GM12801 (cell line): ENCODE data around the gene FAM168A.

Source experiments
- TF ChIP-seq, protein P1 (sequence below): IDR thresholded peaks from one replicate; pipeline ENCODE4 v1.5.1; 2011; ENCODE audit warnings: control low read depth; ENCODE audit not compliant: insufficient read length; ENCODE audit errors: extremely low read depth

FAM168A gene

DNA sequence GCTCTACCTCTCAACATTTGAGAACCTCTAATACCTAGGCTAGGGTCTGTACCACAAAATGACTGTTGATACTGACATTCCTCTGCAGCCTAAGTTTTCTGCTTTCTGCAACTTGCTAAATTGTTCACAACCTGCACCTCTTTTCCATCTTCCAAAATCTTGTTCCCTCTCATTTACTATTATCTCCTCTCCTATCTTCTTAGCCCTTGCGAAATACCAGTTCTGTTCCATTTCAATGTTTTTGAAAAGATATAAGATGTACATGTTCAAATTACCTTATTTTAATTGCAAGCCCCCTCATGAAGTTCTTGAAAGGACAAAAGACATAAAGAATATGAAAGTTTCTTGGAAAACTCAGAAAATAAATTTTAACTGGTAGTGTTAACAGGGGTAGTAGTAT lies 72.3 kb downstream of the FAM168A start:
- TF ChIP-seq, protein P1, sequence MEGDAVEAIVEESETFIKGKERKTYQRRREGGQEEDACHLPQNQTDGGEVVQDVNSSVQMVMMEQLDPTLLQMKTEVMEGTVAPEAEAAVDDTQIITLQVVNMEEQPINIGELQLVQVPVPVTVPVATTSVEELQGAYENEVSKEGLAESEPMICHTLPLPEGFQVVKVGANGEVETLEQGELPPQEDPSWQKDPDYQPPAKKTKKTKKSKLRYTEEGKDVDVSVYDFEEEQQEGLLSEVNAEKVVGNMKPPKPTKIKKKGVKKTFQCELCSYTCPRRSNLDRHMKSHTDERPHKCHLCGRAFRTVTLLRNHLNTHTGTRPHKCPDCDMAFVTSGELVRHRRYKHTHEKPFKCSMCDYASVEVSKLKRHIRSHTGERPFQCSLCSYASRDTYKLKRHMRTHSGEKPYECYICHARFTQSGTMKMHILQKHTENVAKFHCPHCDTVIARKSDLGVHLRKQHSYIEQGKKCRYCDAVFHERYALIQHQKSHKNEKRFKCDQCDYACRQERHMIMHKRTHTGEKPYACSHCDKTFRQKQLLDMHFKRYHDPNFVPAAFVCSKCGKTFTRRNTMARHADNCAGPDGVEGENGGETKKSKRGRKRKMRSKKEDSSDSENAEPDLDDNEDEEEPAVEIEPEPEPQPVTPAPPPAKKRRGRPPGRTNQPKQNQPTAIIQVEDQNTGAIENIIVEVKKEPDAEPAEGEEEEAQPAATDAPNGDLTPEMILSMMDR = no peak

DNA sequence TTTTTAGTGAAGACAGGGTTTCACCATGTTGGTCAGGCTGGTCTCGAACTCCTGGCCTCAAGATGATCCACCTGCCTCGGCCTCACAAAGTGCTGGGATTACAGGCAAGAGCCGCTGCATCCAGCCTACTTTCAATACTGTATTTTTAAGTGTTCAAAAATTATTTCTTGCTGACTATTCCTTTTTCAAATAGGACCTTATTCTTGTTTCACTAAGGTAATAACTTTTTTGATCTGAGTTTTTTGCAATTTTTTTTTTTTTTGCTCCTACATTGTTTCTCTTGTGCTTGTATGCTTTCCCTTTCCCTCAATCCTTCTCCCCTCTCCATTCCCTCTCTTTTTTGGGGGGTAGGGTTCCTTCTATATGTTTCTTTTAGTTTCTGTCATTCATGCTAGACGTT lies 73.1 kb downstream of the FAM168A start:
- TF ChIP-seq, protein P1 = no peak

DNA sequence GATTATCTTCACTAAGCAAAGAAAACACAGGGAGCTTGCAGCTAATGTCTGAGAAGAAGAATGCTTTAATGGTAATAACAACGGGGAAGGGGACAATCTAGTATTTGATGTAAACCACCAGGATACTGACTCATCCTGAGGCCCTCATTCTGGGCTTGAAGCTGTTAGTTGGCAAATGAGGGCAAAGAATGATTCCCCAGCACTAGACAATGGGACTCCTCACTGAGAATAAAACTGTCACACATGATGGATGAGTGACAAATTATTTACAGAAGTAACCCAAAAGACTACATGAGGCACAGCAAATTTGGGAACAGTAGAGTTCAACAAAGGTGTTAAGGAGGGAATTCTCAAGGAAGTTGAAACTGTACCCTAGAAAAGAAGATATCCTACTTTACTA lies 76.3 kb downstream of the FAM168A start:
- TF ChIP-seq, protein P1 = no peak

DNA sequence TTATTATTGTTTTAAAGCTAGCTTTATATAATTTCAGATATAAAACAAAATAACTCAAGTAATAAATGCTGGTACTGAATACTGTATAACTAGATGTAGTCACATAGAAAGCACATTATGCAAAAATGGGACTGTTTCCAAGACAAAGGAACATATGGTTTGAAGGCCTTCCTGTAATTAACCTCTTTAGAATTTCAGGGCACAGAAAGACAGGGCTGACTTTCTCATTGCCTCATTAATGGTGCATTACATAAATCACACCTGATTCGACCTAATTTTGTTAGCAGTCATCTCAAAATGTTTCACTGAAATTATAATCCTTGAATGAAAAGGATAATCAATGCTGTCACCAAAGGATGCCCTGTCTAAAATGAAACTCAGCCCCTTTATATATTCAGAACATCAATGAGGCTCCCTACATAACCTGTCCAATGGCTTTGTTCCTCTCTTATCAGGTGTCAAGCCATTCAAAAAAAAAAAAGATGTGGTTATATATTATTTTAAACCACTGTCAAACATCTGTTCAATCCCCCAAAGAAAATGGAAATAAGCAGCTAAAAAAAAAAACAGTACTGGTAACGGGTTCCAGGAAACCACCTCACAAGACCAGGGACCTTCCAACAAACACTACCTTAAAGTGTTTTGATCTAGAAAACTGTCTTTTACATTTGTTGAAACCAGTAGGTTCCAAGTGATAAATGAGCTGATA lies 77.4 kb downstream of the FAM168A start:
- TF ChIP-seq, protein P1 = no peak

GRCh38 chr11:73519266-73519665 lies 78.6 kb downstream of the FAM168A start:
- TF ChIP-seq, protein P1 = no peak

GRCh38 chr11:73518195-73518594 lies 79.7 kb downstream of the FAM168A start:
- TF ChIP-seq, protein P1 = no peak

DNA sequence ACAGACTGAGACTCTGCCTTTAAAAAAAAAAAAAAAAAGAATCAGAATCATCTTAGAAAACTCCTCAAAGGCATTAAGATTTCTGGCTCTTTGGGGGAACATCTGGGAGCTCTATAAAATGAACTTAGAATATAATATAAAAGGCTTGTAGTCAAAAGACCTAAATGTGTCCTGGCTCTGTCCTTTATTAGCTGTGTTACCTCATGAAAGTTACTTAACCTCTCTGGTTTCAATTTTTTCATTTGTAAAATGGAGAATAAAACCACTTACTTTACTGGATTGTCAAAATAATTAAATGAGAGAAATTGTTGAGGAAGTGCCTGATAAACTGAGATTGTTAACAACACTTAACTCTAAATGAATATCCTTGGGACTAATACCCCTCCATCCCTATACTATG lies 81.8 kb downstream of the FAM168A start:
- TF ChIP-seq, protein P1 = no peak
